Lower leg skin (tissue), 4 donors: ENCODE data around the gene CFD. TPM values are rescaled to one million over a fixed set of nuclear protein-coding genes. Genes with fewer than 3 reads are reported as not detected.

Source experiments
- DNase-seq, 2 donors: peaks; one replicate each; pipeline ENCODE4 v3.0.0-alpha.2; 2019; ENCODE audit warnings: low spot score in 2 of 2
- H3K4me3 ChIP-seq: fragments of 200-600 bp; sonication (generic); 2 replicates; pipeline ENCODE4 v1.5.1; 2017; ENCODE audit warnings: mild to moderate bottlenecking, low read depth; ENCODE audit not compliant: poor library complexity, severe bottlenecking
- CTCF ChIP-seq, 3 donors: fragments of 450-650 bp; IDR thresholded peaks; one replicate each; pipeline ENCODE4 v1.5.1; 2016; ENCODE audit warnings: antibody characterized with exemption in 3 of 3, mild to moderate bottlenecking in 3 of 3, moderate library complexity in 2 of 3
- POLR2A ChIP-seq, 2 donors: fragments of 450-650 bp; IDR thresholded peaks; one replicate each; pipeline ENCODE4 v1.6.1; 2016 to 2017; ENCODE audit warnings: antibody characterized with exemption in 2 of 2, mild to moderate bottlenecking in 1 of 2, moderate library complexity in 1 of 2
- WGBS, 2 donors: methylation state at CpG; one replicate each; pipeline ENCODE4 v1.1.5; 2018; 5-methylcytosine and 5-hydroxymethylcytosine counted together
- intact Hi-C: fragments of 100-400 bp; cut with DNase I; formaldehyde crosslinking; loops from one replicate; pipeline ENCODE4 v1.15.0; 2023; ENCODE audit warnings: low total_unique reads
- total RNA-seq, 4 donors: library from RNA; depleted of rRNA; stranded (reverse); fragments of >200 nt; gene quantifications; one replicate each; pipeline ENCODE4 v1.1.0, GENCODE V29; 2016

Gene CFD
- total RNA-seq, 4 donors from 2014 or later: 263 to 871 (median 364) TPM

- 91 to 95% methylated on average over 27 of the region's 27 CpGs for WGBS, 2 donors
- intact Hi-C loops: no loop called here
- H3K4me3 ChIP-seq: no peak overlapping the region
- no peak for DNase-seq
- TF ChIP-seq CTCF (IDR thresholded peaks at IDR 0.05) (no peak), POLR2A (IDR thresholded peaks at IDR 0.05) (no peak)
Measured at GRCh38 chr19:901216-902092, 42.0 kb downstream of the CFD start.

GRCh38 chr19:902093-902370 lies 42.6 kb downstream of the CFD start:
- TF ChIP-seq POLR2A (IDR thresholded peaks at IDR 0.05) (no peak), CTCF (IDR thresholded peaks at IDR 0.05) (no peak)
- intact Hi-C loops: no loop called here
- DNase-seq: no peak
- 81 to 91% methylated on average over 7 of the region's 7 CpGs for WGBS, 2 donors
- no peak overlapping the region for H3K4me3 ChIP-seq

- 88 to 91% methylated on average over 14 of the region's 14 CpGs for WGBS, 2 donors
- no peak for DNase-seq
- intact Hi-C loops: no loop called here
- no peak overlapping the region for H3K4me3 ChIP-seq
- TF ChIP-seq CTCF (IDR thresholded peaks at IDR 0.05): no peak
- no peak for TF ChIP-seq POLR2A (IDR thresholded peaks at IDR 0.05)
Measured at GRCh38 chr19:902446-903226, 43.2 kb downstream of the CFD start.

GRCh38 chr19:903266-903797 lies 43.9 kb downstream of the CFD start:
- H3K4me3 ChIP-seq: no peak overlapping the region
- DNase-seq: no peak
- WGBS, 2 donors: 77 to 84% methylated on average over 32 of the region's 32 CpGs
- intact Hi-C loops: no loop called here
- TF ChIP-seq CTCF (IDR thresholded peaks at IDR 0.05) (no peak), POLR2A (IDR thresholded peaks at IDR 0.05) (no peak)

GRCh38 chr19:904545-904944 lies 45.1 kb downstream of the CFD start:
- TF ChIP-seq CTCF (IDR thresholded peaks at IDR 0.05): no peak
- WGBS, 2 donors: 91 to 93% methylated on average over 8 of the region's 8 CpGs
- intact Hi-C loops: no loop called here
- H3K4me3 ChIP-seq: no peak overlapping the region
- no peak for DNase-seq
